ENCODE data around the gene FCSK.

FCSK gene

DNA sequence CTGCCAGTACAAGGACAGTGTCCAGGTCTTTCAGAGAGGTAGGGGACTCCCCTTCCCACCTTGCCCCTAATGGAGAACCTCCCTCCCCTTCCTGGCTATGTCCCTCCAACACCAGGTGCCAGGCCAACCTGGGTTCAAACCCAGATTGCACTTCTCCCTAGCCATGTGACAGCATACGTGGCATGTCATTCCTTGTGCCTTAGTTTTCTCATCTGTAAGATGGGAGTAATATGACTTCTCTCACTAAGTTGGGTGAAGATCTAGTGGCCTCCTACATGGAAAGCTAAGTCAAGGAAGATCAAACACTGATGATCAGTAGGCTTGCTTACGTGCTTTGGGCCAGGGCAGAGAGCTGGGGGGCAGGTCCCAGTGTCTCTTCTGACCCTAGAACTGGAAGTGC, 8.8 kb downstream of the FCSK start:
- Histone ChIP-seq H3K27ac (ENCODE audit: low read depth, low read length) (no peak overlapping the region), H3K36me3 (ENCODE audit: insufficient read depth, low read length) (no peaks in the 10 kb centered on the region), H3K9me3 (ENCODE audit: insufficient read depth, low read depth, low read length) (no peaks in the 10 kb centered on the region), H3K4me1 (ENCODE audit: insufficient read depth, low read length) (no peaks in the 10 kb centered on the region), H3K9ac (ENCODE audit: low read depth, low read length) (no peak overlapping the region), H3K4me3 (ENCODE audit: low read length) (no peak overlapping the region), H3K27me3 (ENCODE audit: insufficient read depth, low read length) (no peaks in the 10 kb centered on the region)
- WGBS: 94% methylated on average over 2 of the region's 2 CpGs

GRCh38 chr16:70465999-70466804, 11.8 kb downstream of the FCSK start:
- H3K27me3 ChIP-seq (ENCODE audit: insufficient read depth, low read length): no peaks in the 10 kb centered on the region
- H3K9me3 ChIP-seq (ENCODE audit: insufficient read depth, low read depth, low read length): no peaks in the 10 kb centered on the region
- 95% methylated on average over 13 of the region's 13 CpGs for WGBS
- H3K4me3 ChIP-seq (ENCODE audit: low read length): no peak overlapping the region
- no peaks in the 10 kb centered on the region for H3K4me1 ChIP-seq (ENCODE audit: insufficient read depth, low read length)
- H3K27ac ChIP-seq (ENCODE audit: low read depth, low read length): no peak overlapping the region
- H3K9ac ChIP-seq (ENCODE audit: low read depth, low read length): no peak overlapping the region
- no peaks in the 10 kb centered on the region for H3K36me3 ChIP-seq (ENCODE audit: insufficient read depth, low read length)

DNA sequence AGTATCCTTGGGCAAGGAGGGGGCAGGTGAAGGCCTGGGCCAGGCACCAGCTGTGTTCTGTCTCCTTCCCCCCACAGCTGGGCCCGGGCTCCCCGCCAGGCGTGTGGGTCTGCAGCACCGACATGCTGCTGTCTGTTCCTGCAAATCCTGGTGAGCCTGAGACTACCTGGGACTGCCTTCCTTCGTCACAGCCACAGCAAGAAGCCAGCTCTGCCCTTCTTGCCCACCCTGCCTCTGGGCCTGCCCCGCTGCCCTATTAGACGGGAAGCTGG, 12.3 kb downstream of the FCSK start:
- Histone ChIP-seq H3K4me1 (ENCODE audit: insufficient read depth, low read length) (no peaks in the 10 kb centered on the region), H3K9me3 (ENCODE audit: insufficient read depth, low read depth, low read length) (no peaks in the 10 kb centered on the region), H3K36me3 (ENCODE audit: insufficient read depth, low read length) (no peaks in the 10 kb centered on the region), H3K9ac (ENCODE audit: low read depth, low read length) (no peak overlapping the region), H3K27ac (ENCODE audit: low read depth, low read length) (no peak overlapping the region), H3K4me3 (ENCODE audit: low read length) (no peak overlapping the region), H3K27me3 (ENCODE audit: insufficient read depth, low read length) (no peaks in the 10 kb centered on the region)
- WGBS: 97% methylated on average over 7 of the region's 7 CpGs

GRCh38 chr16:70467113-70467512, 12.7 kb downstream of the FCSK start:
- Histone ChIP-seq H3K9ac (ENCODE audit: low read depth, low read length) (no peak overlapping the region), H3K36me3 (ENCODE audit: insufficient read depth, low read length) (no peaks in the 10 kb centered on the region), H3K4me3 (ENCODE audit: low read length) (no peak overlapping the region), H3K27ac (ENCODE audit: low read depth, low read length) (no peak overlapping the region), H3K9me3 (ENCODE audit: insufficient read depth, low read depth, low read length) (no peaks in the 10 kb centered on the region), H3K4me1 (ENCODE audit: insufficient read depth, low read length) (no peaks in the 10 kb centered on the region), H3K27me3 (ENCODE audit: insufficient read depth, low read length) (no peaks in the 10 kb centered on the region)
- WGBS: 92% methylated on average over 11 of the region's 11 CpGs

DNA sequence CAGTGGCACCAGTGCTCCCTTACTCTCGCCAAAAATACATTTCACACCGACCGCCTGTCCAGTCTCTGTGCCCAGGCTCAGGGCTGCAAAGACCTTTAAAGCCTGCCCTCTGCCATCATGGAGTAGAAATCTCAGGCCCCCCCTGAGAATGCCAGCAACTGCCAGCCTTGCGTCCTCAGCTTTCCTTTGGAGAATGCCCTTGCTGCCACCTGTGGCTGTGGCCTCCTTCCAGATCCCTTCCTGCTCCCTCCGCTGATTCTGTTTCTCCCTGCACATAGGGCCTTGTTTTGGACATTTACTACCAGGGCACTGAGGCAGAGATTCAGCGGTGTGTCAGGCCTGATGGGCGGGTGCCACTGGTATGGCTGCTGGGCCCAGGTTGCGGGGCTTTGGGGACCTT, 13.2 kb downstream of the FCSK start:
- H3K27ac ChIP-seq (ENCODE audit: low read depth, low read length): no peak overlapping the region
- no peak overlapping the region for H3K4me3 ChIP-seq (ENCODE audit: low read length)
- no peaks in the 10 kb centered on the region for H3K27me3 ChIP-seq (ENCODE audit: insufficient read depth, low read length)
- no peaks in the 10 kb centered on the region for H3K4me1 ChIP-seq (ENCODE audit: insufficient read depth, low read length)
- H3K9ac ChIP-seq (ENCODE audit: low read depth, low read length): no peak overlapping the region
- WGBS: 95% methylated on average over 8 of the region's 8 CpGs
- no peaks in the 10 kb centered on the region for H3K9me3 ChIP-seq (ENCODE audit: insufficient read depth, low read depth, low read length)
- H3K36me3 ChIP-seq (ENCODE audit: insufficient read depth, low read length): no peaks in the 10 kb centered on the region

DNA sequence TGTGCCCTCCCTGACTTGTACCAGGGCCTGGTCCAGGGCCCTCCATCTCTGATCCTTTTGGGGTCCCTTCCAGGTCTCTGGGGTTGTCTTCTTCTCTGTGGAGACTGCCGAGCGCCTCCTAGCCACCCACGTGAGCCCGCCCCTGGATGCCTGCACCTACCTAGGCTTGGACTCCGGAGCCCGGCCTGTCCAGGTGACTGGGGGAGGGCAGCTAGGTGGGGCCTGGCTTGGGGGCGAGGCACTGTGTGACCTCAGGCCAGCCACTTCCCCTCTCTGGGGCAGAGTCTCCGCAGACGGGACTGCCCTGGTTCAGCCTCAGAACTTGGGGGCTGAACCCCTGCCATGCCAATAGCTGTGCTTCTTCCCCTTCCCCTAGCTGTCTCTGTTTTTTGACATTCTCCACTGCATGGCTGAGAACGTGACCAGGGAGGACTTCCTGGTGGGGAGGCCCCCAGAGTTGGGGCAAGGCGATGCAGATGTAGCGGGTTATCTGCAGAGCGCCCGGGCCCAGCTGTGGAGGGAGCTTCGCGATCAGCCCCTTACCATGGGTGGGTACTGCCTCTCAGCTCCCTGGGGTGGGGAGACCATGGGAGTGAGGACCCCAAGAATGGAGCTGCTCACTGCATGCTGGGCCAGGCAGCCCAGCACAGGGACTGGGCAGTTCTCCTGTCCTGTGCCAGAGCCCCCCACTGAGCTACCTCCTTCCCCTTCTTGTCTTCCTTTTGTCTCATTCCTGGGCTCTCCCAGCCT, 14.6 kb downstream of the FCSK start:
- WGBS: 93% methylated on average over 16 of the region's 16 CpGs
- H3K4me1 ChIP-seq (ENCODE audit: insufficient read depth, low read length): no peaks in the 10 kb centered on the region

GRCh38 chr16:70470141-70470926, 15.9 kb downstream of the FCSK start:
- Histone ChIP-seq H3K9ac (ENCODE audit: low read depth, low read length) (no peak overlapping the region), H3K4me3 (ENCODE audit: low read length) (no peak overlapping the region), H3K27ac (ENCODE audit: low read depth, low read length) (no peak overlapping the region), H3K27me3 (ENCODE audit: insufficient read depth, low read length) (no peaks in the 10 kb centered on the region), H3K4me1 (ENCODE audit: insufficient read depth, low read length) (no peaks in the 10 kb centered on the region), H3K36me3 (ENCODE audit: insufficient read depth, low read length) (no peaks in the 10 kb centered on the region), H3K9me3 (ENCODE audit: insufficient read depth, low read depth, low read length) (no peaks in the 10 kb centered on the region)
- 93% methylated on average over 10 of the region's 10 CpGs for WGBS

More for the DNA sequence above, 14.6 kb downstream of the FCSK start:
- Histone ChIP-seq H3K27me3 (ENCODE audit: insufficient read depth, low read length) (no peaks in the 10 kb centered on the region), H3K36me3 (ENCODE audit: insufficient read depth, low read length) (no peaks in the 10 kb centered on the region), H3K27ac (ENCODE audit: low read depth, low read length) (no peak overlapping the region), H3K9me3 (ENCODE audit: insufficient read depth, low read depth, low read length) (no peaks in the 10 kb centered on the region), H3K4me3 (ENCODE audit: low read length) (no peak overlapping the region), H3K9ac (ENCODE audit: low read depth, low read length) (no peak overlapping the region)

- Histone ChIP-seq H3K27ac (ENCODE audit: low read depth, low read length) (no peak overlapping the region), H3K4me1 (ENCODE audit: insufficient read depth, low read length) (no peaks in the 10 kb centered on the region), H3K36me3 (ENCODE audit: insufficient read depth, low read length) (no peaks in the 10 kb centered on the region), H3K27me3 (ENCODE audit: insufficient read depth, low read length) (no peaks in the 10 kb centered on the region), H3K4me3 (ENCODE audit: low read length) (no peak overlapping the region), H3K9ac (ENCODE audit: low read depth, low read length) (no peak overlapping the region), H3K9me3 (ENCODE audit: insufficient read depth, low read depth, low read length) (no peaks in the 10 kb centered on the region)
- 86% methylated on average over 17 of the region's 17 CpGs for WGBS
Observed at GRCh38 chr16:70470927-70471341, 16.5 kb downstream of the FCSK start.

GRCh38 chr16:70472786-70473433, 18.5 kb downstream of the FCSK start:
- H3K9ac ChIP-seq (ENCODE audit: low read depth, low read length): no peak overlapping the region
- no peaks in the 10 kb centered on the region for H3K27me3 ChIP-seq (ENCODE audit: insufficient read depth, low read length)
- no peak overlapping the region for H3K27ac ChIP-seq (ENCODE audit: low read depth, low read length)
- H3K4me1 ChIP-seq (ENCODE audit: insufficient read depth, low read length): no peaks in the 10 kb centered on the region
- no peaks in the 10 kb centered on the region for H3K9me3 ChIP-seq (ENCODE audit: insufficient read depth, low read depth, low read length)
- WGBS: 94% methylated on average over 28 of the region's 28 CpGs
- no peaks in the 10 kb centered on the region; the same call in 1 of the 2 replicates for H3K36me3 ChIP-seq (ENCODE audit: insufficient read depth, low read length)
- no peak overlapping the region for H3K4me3 ChIP-seq (ENCODE audit: low read length)

DNA sequence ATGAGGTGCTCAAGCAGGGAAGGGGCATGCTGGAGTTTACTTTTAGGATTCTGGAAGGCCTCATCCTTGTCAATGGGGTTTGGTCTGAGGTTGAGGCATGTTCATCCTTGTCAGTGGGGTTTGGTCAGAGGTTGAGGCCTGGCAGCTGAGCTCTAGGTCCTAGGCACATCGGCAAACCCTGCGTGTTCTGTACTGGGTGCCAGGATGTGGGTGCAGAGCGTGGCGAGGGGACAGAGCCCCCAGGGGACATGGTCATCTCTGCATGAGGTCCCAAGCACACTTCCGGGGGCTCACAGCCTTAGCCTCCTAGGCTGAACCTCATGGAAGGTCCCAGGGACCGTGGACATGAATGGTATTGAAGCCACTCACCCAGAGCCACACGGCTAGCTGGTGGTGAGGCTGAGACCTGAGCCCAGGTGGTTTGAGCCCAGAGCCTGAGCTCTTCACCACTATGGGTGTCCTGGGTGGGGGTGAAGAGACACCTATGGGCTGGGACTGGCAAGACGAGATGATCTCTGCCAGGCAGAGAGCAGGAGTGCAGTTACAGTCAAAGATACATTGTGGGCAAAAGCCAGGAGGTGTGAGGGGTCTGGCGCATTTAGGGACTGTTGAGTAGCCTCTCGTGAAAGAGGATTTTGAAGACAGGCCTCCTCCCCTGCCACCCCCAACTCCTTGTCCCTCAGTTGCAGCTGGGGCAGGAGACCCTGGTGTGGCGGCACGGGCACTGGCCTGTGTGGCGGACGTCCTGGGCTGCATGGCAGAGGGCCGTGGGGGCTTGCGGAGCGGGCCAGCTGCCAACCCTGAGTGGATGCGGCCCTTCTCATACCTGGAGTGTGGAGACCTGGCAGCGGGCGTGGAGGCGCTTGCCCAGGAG, 19.3 kb downstream of the FCSK start:
- no peaks in the 10 kb centered on the region for H3K4me1 ChIP-seq (ENCODE audit: insufficient read depth, low read length)
- no peaks in the 10 kb centered on the region; the same call in 1 of the 2 replicates for H3K36me3 ChIP-seq (ENCODE audit: insufficient read depth, low read length)
- H3K9me3 ChIP-seq (ENCODE audit: insufficient read depth, low read depth, low read length): no peaks in the 10 kb centered on the region
- WGBS: 93% methylated on average over 21 of the region's 21 CpGs
- no peaks in the 10 kb centered on the region for H3K27me3 ChIP-seq (ENCODE audit: insufficient read depth, low read length)
- H3K4me3 ChIP-seq (ENCODE audit: low read length): no peak overlapping the region
- H3K27ac ChIP-seq (ENCODE audit: low read depth, low read length): no peak overlapping the region
- H3K9ac ChIP-seq (ENCODE audit: low read depth, low read length): no peak overlapping the region; the same call in 1 of the 2 replicates
